Body of pancreas (tissue), 4 donors: ENCODE measurements around the gene LRRK1. TPM values are rescaled to one million over a fixed set of nuclear protein-coding genes. Genes with fewer than 3 reads are reported as not detected.

Source experiments
- ATAC-seq: fragments of 150-250 bp; one replicate; pipeline ENCODE4 v1.9.1; 2016
- DNase-seq, 4 donors: peaks; one replicate each; pipeline ENCODE4 v3.0.0-alpha.2; 2019
- H3K27ac ChIP-seq, 4 donors: fragments of 200-600 bp; sonication (generic); 1 replicate in 3 of 4; 2 replicates in 1 of 4; pipeline versions ENCODE4 v1.5.1 to v1.6.1; 2016 to 2019; ENCODE audit warnings: mild to moderate bottlenecking in 1 of 4, mixed read lengths in 1 of 4, moderate library complexity in 1 of 4
- H3K27me3 ChIP-seq, 2 donors: fragments of 200-600 bp; sonication (generic); one replicate each; pipeline ENCODE4 v1.6.0; 2016; ENCODE audit warnings: mild to moderate bottlenecking in 1 of 2
- H3K36me3 ChIP-seq, 2 donors: fragments of 200-600 bp; sonication (generic); replicated peaks in 1 of 2; 2 replicates each; pipeline ENCODE4 v1.5.1; 2016; ENCODE audit warnings: low read depth in 2 of 2; ENCODE audit not compliant: insufficient read depth in 1 of 2
- H3K4me1 ChIP-seq: fragments of 200-600 bp; sonication (generic); one replicate; pipeline ENCODE4 v1.6.0; 2016
- H3K4me3 ChIP-seq, 2 donors: fragments of 200-600 bp; sonication (generic); 1 replicate in 1 of 2; 2 replicates in 1 of 2; pipeline ENCODE4 v1.5.1; 2016 to 2019
- H3K9me3 ChIP-seq, 3 donors: fragments of 200-600 bp; sonication (generic); 1 replicate in 2 of 3; 2 replicates in 1 of 3; pipeline ENCODE4 v1.5.1; 2016
- CTCF ChIP-seq, 7 experiments: fragments of 450-650 bp in 4 of 7; fragments of 200-600 bp in 3 of 7; sonication (generic) in 3 of 7; IDR thresholded peaks; one replicate each; pipeline ENCODE4 v1.5.1; 2016 to 2019; ENCODE audit warnings: antibody characterized with exemption in 7 of 7
- POLR2A ChIP-seq, 3 donors: fragments of 450-650 bp; IDR thresholded peaks; one replicate each; pipeline ENCODE4 v1.6.1; 2016; ENCODE audit warnings: antibody characterized with exemption in 3 of 3, mild to moderate bottlenecking in 2 of 3
- WGBS, 2 donors: methylation state at CpG; one replicate each; pipeline ENCODE4 v1.1.5; 2017; 5-methylcytosine and 5-hydroxymethylcytosine counted together
- intact Hi-C: fragments of 100-400 bp; cut with DNase I; formaldehyde crosslinking; loops from one replicate; pipeline ENCODE4 v1.15.1; 2023
- total RNA-seq, 2 donors: library from RNA; depleted of rRNA; stranded (reverse); fragments of >200 nt; gene quantifications; one replicate each; pipeline ENCODE4 v1.1.0, GENCODE V29; 2016

LRRK1 gene
- total RNA-seq, 2 donors from 2014 or later, result 12.2 to 14.0 TPM

- DNase-seq, result no peak
- Histone ChIP-seq H3K4me1 (peaks cover 31% of the 10 kb centered on the region), H3K4me3 (no peak overlapping the region), H3K9me3 (no peaks in the 10 kb centered on the region), H3K36me3 (no peaks in the 10 kb centered on the region), H3K27me3 (no peaks in the 10 kb centered on the region), H3K27ac (peak overlapping the region; percentile 91 to 98 (median 95))
- ATAC-seq, result no peak
- TF ChIP-seq POLR2A (IDR thresholded peaks at IDR 0.05), result no peak
- 85 to 88% methylated on average over 9 of the region's 9 CpGs for WGBS, 2 donors
- intact Hi-C loops, result no loop called here
Measured at GRCh38 chr15:100900795-100901169, 18.4 kb upstream of the LRRK1 start.

- H3K4me3 ChIP-seq, result no peak overlapping the region
- WGBS, 2 donors, result 76 to 84% methylated on average over 3 of the region's 3 CpGs
- H3K9me3 ChIP-seq, result no peaks in the 10 kb centered on the region
- H3K36me3 ChIP-seq, result no peaks in the 10 kb centered on the region
- peaks cover 31% of the 10 kb centered on the region for H3K4me1 ChIP-seq
- intact Hi-C loops, result no loop called here
- DNase-seq (no peak), ATAC-seq (no peak)
- no peak for TF ChIP-seq CTCF (IDR thresholded peaks at IDR 0.05)
- no peak for TF ChIP-seq POLR2A (IDR thresholded peaks at IDR 0.05)
- peak overlapping the region; percentile 91 to 98 (median 95) for H3K27ac ChIP-seq
- H3K27me3 ChIP-seq, result no peaks in the 10 kb centered on the region
Measured at GRCh38 chr15:100901296-100901695, 17.9 kb upstream of the LRRK1 start.

- DNase-seq, result peak in 2 of 4 donors; percentile 33 to 40
- Histone ChIP-seq H3K9me3 (no peaks in the 10 kb centered on the region), H3K27me3 (no peaks in the 10 kb centered on the region), H3K4me1 (peaks cover 31% of the 10 kb centered on the region), H3K36me3 (no peaks in the 10 kb centered on the region), H3K27ac (peak overlapping the region; percentile 91 to 98 (median 95)), H3K4me3 (no peak overlapping the region)
- no peak for ATAC-seq
- TF ChIP-seq CTCF (IDR thresholded peaks at IDR 0.05), result no peak
- WGBS, 2 donors, result 28 to 31% methylated on average over 14 of the region's 14 CpGs
- intact Hi-C loops, result no loop called here
Measured at GRCh38 chr15:100901702-100902435, 17.3 kb upstream of the LRRK1 start.

GRCh38 chr15:100902436-100903167 lies 16.6 kb upstream of the LRRK1 start:
- H3K27ac ChIP-seq, result peak overlapping the region; percentile 91 to 98 (median 95)
- H3K36me3 ChIP-seq, result no peaks in the 10 kb centered on the region
- ATAC-seq (peak; percentile 99), DNase-seq (peak; percentile 94 to 97 (median 96))
- no peak overlapping the region for H3K4me3 ChIP-seq
- no peaks in the 10 kb centered on the region for H3K9me3 ChIP-seq
- 21 to 31% methylated on average over 16 to 22 of the region's 22 CpGs for WGBS, 2 donors
- no peaks in the 10 kb centered on the region for H3K27me3 ChIP-seq
- intact Hi-C loops, result no loop called here
- peak in 2 of 7 experiments; percentile 8 to 18 for TF ChIP-seq CTCF (IDR thresholded peaks at IDR 0.05)
- TF ChIP-seq POLR2A (IDR thresholded peaks at IDR 0.05), result peak in 2 of 3 donors; percentile 47 to 64
- H3K4me1 ChIP-seq, result peaks cover 31% of the 10 kb centered on the region

- Histone ChIP-seq H3K27me3 (no peaks in the 10 kb centered on the region), H3K4me3 (no peak overlapping the region), H3K36me3 (no peaks in the 10 kb centered on the region), H3K9me3 (no peaks in the 10 kb centered on the region), H3K27ac (peak overlapping the region; percentile 91 to 98 (median 95)), H3K4me1 (peaks cover 31% of the 10 kb centered on the region)
- ATAC-seq (no peak), DNase-seq (no peak)
- intact Hi-C loops, result no loop called here
- no peak for TF ChIP-seq CTCF (IDR thresholded peaks at IDR 0.05)
- no peak for TF ChIP-seq POLR2A (IDR thresholded peaks at IDR 0.05)
- 27 to 41% methylated on average over 3 of the region's 3 CpGs for WGBS, 2 donors
Measured at GRCh38 chr15:100903168-100903554, 16.0 kb upstream of the LRRK1 start.
